VCaP (cell line): ENCODE results near the gene CLCN1.
A peak's percentile ranks its signal among the peaks of the same experiment; 100 is the strongest.

ENCODE experiments used
- H3K27ac ChIP-seq: fragments of 450-650 bp; 2 replicates; pipeline ENCODE4 v1.5.1; 2017
- TF ChIP-seq, protein P1 (sequence below): fragments of 450-650 bp; conservative IDR thresholded peaks from 2 replicates; pipeline ENCODE4 v1.5.1; 2017; ENCODE audit warnings: mild to moderate bottlenecking, moderate library complexity

The CLCN1 gene

DNA sequence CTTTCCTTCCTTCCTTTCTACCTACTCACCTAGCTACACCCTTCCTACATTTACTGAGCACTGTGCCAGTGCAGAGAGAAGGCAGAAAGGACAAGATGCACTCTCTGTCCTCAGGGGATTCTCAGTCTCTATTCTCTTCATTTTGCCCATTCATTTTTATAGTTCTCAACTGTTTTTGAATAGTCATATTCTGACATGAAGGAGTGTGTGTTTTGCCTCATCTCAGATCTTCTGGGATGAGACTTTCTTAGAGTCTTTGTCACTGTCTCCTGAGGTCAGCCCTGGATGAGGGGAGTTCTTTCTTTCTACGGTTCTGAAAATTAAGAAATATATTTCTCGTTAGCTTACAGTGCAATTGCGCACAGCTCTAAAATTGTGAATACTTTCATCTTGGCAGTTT, 21.3 kb downstream of the CLCN1 start:
- TF ChIP-seq, protein P1, sequence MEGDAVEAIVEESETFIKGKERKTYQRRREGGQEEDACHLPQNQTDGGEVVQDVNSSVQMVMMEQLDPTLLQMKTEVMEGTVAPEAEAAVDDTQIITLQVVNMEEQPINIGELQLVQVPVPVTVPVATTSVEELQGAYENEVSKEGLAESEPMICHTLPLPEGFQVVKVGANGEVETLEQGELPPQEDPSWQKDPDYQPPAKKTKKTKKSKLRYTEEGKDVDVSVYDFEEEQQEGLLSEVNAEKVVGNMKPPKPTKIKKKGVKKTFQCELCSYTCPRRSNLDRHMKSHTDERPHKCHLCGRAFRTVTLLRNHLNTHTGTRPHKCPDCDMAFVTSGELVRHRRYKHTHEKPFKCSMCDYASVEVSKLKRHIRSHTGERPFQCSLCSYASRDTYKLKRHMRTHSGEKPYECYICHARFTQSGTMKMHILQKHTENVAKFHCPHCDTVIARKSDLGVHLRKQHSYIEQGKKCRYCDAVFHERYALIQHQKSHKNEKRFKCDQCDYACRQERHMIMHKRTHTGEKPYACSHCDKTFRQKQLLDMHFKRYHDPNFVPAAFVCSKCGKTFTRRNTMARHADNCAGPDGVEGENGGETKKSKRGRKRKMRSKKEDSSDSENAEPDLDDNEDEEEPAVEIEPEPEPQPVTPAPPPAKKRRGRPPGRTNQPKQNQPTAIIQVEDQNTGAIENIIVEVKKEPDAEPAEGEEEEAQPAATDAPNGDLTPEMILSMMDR: no peak
- H3K27ac ChIP-seq: peak overlapping the region; percentile 37

DNA sequence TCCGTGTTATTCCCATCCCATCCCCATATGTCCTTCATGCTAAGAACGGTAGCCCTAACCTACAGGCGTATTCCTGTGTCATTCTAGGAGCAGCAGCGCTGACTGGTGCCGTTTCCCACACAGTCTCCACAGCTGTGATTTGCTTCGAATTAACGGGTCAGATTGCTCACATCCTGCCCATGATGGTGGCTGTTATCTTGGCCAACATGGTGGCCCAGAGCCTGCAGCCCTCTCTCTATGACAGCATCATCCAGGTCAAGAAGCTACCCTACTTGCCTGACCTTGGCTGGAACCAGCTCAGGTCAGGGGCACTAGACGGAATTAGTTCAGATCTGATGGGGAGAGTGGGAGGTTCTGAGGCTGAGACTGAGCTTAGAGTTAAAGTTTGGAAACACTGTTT, 25.9 kb downstream of the CLCN1 start:
- TF ChIP-seq, protein P1: no peak
- no peak overlapping the region for H3K27ac ChIP-seq

DNA sequence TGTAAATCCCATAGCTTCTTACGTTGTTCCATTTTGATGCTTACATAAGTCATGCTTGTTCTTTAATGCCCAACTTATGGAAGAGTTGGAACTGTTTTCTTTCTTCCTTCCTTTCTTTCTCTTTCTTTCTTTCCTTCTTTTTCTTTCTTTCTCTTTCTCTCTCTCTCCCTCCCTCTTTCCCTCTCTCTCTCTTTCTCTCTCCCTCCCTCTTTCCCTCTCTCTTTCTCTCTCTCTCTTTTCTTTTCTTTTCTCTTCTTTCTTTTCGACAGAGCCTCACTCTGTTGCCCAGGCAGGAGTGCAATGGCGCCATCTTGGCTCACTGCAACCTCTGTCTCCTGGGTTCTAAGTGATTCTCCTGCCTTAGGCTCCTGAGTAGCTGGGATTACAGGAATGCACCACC, 27.7 kb downstream of the CLCN1 start:
- TF ChIP-seq, protein P1: no peak
- H3K27ac ChIP-seq: no peak overlapping the region

DNA sequence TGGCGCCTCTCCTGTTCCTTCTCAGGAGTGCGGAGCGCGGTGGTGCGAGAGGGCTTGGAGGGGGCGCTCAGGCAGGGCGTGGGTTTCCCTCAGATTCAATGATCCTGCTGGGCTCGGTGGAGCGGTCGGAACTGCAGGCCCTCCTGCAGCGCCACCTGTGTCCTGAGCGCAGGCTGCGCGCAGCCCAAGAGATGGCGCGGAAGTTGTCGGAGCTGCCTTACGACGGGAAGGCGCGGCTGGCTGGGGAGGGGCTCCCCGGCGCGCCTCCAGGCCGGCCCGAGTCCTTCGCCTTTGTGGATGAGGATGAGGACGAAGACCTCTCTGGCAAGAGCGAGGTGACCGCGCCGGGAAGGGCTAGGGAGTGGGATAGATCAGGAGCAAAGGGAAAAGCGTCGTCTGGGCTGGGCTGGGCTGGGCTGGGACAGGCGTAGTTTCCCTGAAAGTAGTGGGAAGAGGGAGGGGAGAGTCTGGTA, 29.6 kb downstream of the CLCN1 start:
- no peak overlapping the region; the same call in 1 of the 2 replicates for H3K27ac ChIP-seq
- TF ChIP-seq, protein P1: peak; percentile 76

DNA sequence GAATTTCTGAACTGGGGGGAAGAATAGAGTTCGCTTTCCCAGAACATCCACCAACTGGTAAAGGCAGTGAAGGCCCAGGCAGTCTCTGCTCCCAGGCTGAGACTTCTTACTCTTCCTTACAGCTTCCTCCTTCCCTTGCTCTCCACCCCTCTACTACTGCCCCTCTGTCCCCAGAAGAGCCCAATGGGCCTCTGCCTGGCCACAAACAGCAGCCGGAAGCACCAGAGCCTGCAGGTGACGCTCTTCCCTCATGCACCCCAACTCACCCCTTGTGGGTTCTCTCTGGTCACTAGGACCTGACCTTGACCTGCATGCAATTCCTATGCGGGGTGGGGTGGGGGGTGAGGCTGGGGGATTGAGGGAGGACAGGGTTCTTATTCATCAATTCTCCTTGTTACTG, 30.1 kb downstream of the CLCN1 start:
- TF ChIP-seq, protein P1: no peak
- H3K27ac ChIP-seq: no peak overlapping the region

DNA sequence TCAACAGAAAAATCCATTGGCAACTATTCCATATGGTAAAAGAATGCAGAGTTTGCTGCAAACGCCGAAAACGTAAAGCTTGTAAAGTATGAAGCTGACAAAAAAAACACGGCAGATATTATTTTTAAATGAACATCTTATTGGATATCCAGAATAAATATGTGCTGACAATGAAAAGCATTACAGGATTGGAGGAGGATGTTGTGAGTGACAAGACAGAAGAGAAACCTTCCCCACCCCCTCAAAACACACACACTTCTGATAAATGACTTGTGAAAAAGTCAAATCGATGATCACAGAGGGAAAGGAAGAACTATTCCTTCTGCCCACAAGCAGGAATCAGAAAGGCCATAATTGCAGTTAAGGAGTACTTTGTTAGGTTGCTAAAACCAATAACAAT, 32.0 kb downstream of the CLCN1 start:
- no peak overlapping the region for H3K27ac ChIP-seq
- TF ChIP-seq, protein P1: no peak

DNA sequence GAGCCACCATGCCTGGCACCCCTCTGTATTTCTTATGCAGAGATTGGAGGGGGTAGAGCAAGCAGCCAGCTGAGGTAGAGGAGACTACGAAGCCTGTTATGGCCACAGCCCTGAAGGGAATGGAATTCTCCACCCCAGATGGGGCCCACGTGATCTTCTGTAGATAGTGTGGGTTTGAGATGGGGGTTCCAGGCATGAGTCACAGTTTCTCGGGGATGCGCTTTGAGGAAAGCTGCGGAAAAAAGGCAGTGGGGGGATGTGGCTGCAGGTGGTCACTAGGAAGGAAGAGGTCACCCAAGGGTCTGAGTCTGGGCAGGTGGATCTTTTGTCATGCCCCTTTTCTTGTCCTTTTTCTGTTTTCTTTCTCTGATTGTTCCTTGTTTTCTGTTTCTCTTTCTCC, 35.1 kb downstream of the CLCN1 start:
- no peak overlapping the region for H3K27ac ChIP-seq
- TF ChIP-seq, protein P1: no peak
